HG03442 (cell line): ENCODE measurements around the gene UPK3A.
"Not testable (repeated sequence)": the region's sequence is repeated elsewhere in the genome, so short reads cannot be mapped to it uniquely, and the experiment has no call there.

Experiments
- ATAC-seq: cut with Tn5 transposase; IDR thresholded peaks from one replicate; pipeline ENCODE4 v1.9.1; 2021; ENCODE audit warnings: mild to moderate bottlenecking, moderate library complexity; ENCODE audit not compliant: unreplicated experiment

The UPK3A gene

DNA sequence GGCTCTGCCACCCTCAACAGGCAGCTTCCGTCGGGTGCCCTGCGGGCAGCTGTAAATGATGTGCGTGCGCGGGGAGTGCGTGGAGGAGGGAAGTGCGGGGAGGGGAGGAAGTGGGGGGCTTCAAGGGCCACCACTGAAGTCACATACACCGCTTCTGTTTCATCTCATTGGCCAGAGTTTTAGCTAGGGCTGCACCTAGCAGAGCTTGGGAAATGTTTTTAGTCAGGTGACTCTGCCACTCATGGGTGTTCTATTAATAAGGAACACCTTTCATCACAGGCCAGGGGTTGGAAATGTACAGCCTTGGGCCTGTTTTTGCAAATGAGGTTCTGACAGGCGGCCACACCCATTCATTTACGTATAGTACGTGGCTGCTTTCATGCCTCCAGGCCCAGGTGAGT is 39.6 kb downstream of the UPK3A start:
- ATAC-seq, result no peak

DNA sequence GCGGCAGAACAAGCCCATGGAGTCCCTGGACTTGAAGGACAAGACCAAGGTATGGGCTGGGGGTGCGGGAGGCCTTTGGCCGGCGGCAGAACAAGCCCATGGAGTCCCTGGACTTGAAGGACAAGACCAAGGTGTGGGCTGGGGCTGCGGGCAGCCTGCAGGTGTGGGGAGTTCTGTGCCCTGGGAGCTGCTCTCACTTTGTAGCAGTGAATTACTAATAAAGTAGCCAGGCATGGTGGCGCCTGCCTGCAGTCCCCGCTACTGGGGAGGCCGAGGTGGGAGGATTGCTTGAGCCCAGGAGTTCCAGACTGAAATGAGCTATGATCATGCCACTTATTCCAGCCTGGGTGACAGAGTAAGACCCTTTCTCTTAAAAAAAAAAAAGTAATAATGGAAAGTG is 43.5 kb downstream of the UPK3A start:
- not testable (repeated sequence) for ATAC-seq

DNA sequence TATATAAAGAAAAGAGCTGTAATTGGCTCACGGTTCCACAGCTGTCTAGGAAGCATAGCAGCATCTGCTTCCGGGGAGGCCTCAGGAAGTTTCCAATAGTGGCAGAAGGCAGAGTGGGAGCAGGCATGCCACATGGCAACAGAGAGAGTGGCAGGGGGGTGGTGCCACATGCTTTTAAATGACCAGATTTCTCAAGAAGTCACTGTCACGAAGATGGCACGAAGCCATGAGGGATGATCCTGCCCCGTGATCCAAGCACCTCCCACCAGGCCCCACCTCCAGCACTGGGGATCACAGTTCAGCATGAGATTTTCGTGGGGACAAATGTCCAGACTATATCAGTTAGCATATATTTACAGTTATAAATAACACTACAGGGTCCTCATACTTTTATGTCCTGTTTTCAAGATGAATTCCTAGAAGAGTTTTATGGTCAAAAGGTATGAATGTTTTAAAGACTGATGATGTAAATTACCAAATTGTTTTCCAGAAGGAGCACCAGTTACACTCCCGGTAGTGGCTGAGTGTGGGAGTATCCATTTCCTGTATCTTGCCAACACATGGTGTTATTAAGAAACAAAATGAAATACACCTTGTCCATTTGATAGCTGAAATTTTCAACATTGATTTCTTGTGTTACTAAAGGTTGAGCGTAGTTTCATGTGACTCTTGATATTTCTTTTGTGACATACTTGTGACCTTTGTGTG is 44.2 kb downstream of the UPK3A start:
- ATAC-seq, result no peak

DNA sequence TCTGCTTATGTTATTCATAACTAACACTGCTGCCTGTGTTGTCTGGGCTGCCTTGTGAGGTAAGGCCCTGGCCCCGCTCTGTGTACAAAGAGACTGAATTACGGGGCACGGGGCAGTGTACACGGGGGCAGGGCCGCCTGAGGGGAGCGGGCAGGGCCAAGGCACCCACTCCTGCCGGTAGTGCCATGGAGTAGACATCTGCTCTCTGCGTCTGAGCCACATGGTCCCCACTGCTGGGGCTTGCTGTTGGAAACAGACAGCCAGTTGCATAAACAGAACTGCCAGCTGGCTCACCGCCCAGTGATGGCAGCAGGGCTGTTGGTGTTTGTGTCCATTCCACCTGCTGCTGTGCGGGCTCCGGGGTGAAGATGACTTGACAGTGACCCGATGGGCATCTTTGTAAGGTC is 44.8 kb downstream of the UPK3A start:
- ATAC-seq, result no peak

DNA sequence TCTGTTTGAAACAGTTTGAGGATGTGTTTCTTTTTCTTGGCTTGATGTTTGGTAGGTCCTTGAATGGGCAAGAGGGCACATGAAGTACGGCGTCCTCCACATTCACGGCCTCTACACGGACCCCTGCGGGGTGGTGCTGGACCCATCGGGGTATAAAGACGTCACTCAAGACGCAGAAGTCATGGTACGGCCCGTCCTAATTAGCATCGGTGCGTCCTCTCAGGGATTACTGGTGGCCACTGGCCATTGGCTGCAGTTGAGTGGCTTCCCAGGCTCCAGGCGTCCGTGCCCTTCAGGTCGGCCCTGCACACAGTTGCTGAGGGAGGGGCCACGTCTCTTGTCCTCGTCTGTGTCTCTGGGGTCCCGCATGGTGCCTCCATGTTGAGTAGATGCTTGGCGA is 45.8 kb downstream of the UPK3A start:
- no peak for ATAC-seq

DNA sequence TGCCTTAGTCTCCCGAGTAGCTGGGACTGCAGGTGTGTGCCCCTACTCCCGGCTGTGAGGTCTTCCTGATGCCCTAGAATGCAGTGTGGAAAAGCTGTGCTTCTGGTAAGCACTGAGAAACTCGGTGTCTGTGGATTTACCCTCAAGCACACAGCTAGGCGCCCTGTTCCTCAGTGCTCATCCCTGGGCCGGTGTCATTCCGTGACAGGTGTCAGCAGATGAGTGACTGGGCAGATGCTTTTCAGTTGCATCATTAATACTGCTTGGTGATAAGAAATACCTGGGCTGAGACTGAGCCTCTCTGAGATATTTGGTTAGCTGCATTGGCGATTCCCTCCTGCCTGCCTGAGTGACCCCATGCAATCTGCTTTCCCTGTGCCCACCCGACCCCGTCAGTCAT is 46.7 kb downstream of the UPK3A start:
- ATAC-seq, result no peak

DNA sequence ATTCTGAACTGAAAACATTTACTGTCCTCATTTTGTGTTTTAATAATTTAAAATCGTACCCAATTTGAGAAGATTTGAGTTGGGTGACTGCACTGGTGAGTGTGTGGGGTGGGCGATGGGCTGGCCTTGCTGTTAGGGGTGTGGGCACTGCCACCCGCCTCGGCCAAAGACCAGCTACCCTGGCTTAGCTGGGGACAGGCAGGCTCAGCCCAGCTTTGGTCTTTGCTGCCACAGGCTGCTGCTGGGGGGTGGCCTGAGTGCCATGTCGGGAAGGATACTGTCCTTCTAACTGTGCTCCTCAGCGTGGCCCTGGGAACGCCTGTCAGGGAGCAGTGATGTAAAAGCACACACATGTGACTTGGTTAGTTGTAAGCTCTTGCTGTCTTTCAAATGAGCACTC is 47.3 kb downstream of the UPK3A start:
- no peak for ATAC-seq

DNA sequence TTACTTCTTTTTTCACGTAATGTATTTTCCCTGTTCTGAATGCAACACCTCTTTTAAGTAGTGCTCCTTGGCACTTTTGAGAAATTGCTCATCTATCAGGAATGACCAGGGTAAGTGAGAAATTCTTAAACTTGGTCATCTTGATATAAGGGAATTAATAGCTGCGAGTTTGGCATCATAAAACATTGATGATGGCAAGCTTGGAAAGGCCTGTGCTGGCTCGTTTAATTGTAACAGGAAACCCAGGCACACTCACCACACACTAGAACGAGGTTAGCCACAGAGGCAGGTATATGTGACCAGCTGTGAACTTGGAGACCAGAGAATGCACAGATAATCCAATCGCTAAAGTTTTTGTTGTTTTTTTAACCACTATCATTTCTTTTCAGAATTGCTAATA is 49.3 kb downstream of the UPK3A start:
- ATAC-seq, result no peak

DNA sequence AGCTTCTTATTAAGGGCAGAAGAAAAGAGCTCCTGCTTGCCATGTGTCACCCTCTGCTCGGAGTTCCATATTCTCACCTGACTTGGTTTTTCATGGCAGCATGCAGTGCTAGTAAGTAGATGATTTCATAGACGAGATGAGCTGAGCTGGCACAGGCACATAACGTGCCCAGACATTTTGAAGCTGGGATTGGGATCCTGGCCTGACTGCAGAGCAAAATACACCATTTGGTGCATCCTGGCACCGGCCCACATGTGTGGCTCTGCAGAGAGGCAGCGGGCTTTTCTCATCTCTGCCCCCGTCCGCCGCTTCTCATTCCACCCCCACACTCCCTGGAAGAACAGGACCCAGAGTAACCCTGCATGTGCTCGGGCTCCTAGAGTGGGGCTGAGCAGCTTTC is 49.8 kb downstream of the UPK3A start:
- no peak for ATAC-seq

DNA sequence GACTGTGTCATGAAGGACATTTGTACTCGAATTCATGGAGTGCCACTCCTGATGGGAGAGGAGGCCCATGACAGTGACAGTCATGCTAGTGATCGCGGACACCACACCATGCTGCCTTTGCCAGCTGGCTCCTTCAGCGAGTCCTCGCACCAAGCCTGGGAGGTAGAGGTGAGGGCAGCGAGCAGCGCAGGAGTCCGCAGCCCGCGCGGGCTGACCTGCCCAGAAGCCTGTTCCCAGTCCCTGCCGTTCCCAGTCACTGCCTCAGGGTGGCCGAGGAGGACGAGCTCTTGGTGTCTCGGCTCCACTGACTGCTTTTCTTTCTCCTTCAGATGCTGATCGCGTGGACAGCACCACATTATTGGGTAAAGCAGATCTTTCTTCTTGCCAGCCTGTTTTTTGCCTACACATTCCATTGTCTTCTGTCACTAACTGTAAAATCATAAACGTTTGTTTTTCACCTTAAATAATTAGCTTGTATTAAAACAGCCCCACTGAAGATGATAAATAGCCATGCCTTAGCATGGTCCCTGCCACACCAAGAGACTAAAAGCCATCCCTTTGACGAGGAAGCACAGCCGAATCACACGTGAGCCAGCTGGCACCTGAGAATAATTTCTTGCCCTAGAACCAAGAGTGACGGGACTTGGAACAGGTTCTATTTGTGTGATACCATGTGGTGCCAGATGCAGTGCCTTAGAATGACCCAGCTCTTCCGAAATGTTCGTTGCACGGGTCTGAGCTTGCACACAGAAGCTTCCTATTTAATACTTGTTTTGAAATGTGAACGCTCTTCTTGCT is 50.5 kb downstream of the UPK3A start:
- ATAC-seq, result no peak

DNA sequence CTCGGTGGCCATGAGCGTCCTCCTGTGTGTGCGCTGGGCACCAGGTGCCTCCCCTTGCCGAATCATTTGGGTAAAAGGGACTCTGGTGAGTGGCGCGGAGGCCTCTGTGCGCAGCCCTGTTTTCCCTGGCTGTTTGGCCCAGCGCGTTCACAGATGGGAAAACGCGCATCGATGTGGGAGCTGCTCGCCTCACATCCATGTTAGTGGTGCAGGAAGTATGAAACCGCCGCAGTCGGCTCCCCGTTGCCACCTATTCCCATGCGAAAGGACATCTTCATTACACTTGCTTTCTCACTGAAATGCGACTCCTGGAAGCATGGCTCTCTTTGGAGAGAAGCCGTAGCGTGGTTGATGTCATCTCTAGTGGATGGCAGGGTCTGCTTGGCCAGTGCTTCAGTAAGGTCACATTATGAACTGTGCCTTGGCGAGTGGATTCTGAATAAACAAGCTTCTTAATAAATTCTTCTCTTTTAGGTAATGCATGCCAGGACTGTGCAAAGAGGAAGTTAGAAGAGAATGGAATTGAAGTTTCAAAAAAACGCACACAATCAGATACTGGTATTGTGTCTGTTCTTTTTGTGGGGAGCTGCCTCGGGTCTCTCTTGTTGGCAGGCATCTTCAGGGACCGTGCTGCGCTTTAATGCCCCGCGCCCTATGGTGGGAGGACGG is 51.2 kb downstream of the UPK3A start:
- ATAC-seq, result no peak

DNA sequence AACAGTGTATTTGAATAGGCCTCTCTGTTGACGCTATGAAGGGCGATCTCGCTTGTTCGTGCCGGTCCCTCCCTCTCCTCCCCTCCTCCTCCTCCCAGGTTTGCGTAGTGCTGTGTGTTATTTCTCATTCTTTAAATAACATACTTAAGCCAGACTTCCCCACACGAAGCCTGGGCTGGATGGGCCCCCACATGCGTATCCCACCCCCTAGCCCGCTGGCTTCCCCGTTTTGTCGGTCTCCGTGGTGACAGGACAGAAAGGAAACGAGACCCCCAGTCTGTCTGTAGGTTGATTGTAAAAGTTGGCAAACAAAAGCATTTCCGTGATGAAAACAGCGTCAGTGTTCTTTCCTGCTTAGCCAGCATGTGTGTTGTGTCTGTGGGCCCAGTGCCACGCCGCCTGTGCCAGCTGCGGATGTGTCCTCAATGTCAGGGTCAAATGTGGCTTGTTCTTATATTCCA is 52.3 kb downstream of the UPK3A start:
- ATAC-seq, result no peak

DNA sequence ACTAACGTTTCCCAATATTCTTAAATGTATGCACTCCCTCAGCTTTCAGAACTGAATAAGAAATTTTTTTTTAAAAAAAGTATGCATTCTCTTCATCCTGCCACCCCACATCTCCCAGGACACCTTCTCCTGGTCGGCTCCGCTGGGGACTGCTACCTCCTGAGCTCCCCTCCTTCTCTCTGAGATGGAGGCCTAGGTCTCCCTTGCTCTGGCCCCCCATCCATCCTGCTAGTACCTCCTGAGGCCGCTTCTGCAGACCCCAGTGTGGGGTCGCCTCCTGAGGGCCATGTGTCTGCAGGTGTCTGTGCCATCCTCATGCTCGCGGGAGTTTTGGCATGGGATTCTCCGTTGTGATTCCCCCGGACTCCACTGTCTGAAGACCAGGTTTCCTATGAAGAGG is 52.8 kb downstream of the UPK3A start:
- ATAC-seq, result no peak

DNA sequence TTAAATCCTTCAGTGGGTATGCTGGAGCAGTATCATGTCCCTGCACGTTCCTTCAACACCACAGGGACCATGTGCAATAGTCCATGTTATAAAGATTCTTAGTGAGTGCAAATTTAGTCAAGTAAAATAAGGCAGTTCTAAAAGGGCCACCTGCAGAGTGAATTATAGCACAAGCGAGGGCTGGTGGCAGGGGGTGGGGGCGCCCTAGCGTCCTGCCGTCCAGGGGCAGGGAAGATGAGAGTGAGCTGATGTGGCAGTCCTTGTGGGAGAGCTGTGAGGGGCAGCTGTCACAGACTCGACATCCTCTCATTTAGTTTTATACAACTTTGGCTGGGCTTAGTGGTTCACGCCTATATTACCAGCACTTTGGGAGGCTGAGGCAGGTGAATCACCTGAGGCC is 54.0 kb downstream of the UPK3A start:
- no peak for ATAC-seq

DNA sequence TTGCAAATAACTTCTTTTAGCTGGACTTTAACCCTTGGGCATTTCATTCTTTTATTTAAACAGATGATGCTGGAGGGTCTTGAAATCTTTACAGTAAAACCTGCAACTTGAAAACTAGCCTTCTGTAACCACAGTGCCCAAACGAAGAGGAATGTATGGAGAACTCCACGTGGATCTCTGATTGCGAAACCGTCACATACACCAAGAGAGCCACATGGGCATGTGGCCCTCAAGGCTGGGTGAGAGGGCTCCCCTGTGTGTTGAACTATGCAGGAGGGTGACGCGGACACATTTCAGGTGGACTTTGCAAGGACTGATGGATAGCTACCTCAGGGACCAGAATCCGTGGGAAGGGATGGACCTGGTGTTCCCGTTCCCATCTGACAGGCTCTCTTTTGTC is 55.6 kb downstream of the UPK3A start:
- ATAC-seq, result no peak

DNA sequence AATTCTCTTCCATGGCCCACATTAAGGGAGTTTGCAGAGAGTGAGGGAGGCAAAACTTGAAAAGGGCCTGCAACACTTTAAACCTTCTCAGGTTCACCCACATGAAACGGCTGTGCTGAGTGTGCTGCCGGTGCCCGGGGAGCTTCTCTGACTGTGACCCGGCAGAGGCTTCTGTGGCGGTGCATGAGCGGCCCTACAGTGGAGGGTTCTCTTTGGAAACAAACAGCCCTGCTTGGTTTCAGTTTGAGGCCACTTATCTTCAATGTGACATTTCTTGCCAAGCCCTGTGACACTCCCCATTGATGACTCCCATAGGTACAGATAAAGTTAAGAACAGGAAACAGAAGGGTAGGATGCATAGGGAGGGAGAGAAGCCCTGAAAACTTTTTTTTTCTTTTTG is 56.7 kb downstream of the UPK3A start:
- ATAC-seq, result no peak

DNA sequence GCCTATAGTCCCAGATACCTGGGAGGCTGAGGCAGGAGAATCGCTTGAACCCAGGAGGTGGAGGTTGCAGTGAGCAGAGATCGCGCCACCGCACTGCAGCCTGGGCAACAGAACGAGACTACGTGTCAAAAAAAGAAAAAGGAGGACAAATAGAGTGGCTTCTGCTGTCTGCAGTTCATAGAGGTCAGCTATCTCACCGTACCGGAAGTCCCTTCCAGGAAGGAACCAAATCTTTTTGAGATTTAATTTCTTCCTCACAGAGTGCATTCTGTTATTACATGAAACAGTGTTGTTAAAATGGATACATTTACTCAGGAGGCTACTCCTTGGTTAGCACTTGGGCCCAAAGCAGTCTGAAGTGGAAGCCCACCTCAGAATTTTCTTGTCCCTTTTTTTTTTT is 58.4 kb downstream of the UPK3A start:
- no peak for ATAC-seq

DNA sequence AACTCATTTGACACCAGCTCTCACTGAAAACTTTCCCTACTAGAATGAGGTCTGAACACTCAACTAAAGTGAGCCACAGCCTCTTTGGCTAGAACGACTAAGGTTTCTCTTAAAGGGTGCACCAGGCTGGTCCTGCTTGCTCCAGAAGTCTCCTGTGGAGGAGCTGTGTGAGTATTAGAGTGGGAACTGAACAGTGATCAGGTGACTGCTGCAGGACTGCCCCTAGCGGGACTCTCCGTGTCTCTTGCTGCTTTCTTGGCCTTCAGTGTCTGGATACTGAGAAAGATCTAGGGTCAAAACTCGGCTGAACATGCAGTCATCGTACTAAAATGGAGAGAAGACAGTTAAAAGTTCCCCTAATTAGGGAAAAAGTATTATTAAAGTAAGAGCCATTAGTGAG is 59.6 kb downstream of the UPK3A start:
- no peak for ATAC-seq
